Effector CD8-positive, alpha-beta T cell (primary cell): Measurements from ENCODE around the gene VGLL4.
"Not testable (repeated sequence)": the region's sequence is repeated elsewhere in the genome, so short reads cannot be mapped to it uniquely, and the experiment has no call there.

Source experiments
- DNase-seq: peaks from one replicate; lab custom pipeline; 2025; lab: John Stamatoyannopoulos, UW

Gene VGLL4

DNA sequence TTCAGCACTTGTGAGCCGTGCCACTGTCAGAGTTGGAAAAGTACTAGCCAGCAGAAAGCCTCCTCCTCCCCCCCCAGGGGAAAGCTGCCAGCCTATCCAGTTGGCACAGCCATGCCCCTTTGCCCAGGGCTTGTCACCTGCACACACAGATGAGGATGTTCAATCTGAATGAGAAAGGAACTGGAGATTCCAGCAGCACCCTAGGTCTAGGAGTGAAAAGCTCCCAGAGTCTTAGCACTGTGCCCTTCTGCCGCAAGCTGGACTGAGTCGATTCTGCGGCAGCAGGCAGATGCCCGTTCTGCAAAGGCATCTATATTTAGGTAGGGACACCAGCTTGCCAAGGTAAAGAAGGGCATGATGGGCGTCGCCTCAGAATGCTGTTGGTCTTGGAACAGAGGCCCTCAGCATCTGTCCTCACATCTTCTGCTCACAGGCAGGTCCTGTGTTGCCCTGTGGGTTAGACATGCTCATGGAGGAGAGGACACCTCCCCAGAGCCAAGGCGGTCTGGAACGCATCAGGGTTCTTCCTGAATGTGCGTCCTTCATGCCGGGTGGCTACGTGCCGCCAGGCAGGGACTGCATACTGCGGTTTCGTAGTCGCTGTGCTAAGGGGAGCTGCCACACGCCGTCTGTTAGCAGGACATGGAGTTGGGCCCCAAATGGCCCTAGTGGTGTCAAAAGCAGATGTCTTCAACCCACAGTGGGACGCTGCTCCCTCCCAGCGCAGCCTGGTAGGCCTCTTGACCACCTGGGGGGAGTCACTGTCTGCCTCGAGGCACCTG is 109.5 kb downstream of the VGLL4 start:
- DNase-seq, result no peak

GRCh38 chr3:11532931-11533391 is 110.8 kb downstream of the VGLL4 start:
- no peak for DNase-seq

DNA sequence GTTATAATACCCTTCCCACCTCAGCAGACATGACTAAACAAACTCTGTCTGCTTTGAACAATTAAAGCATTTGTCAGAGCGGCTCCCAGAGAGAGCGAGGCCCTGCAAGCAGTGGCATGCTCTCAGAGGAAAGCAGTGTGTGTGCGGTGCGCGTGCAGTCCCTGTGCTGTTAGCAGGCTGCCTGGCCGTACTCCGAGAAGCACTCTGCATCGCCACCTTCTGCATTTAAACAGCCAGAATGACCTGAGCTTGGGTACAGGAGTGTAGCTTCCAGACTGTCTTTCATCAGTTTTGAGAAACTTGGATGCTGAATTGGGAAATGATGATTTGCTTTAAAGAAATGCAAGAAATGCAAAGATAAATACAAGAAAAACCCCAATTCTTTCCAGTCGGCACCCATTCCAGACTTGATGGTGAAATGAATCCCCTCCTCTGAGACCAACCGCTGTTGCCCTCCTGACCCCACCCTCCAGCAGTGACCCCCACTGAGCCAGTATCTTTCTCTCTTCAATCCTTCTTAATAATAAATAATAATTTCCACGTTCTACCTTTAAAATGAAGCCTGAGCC is 113.5 kb downstream of the VGLL4 start:
- no peak for DNase-seq

DNA sequence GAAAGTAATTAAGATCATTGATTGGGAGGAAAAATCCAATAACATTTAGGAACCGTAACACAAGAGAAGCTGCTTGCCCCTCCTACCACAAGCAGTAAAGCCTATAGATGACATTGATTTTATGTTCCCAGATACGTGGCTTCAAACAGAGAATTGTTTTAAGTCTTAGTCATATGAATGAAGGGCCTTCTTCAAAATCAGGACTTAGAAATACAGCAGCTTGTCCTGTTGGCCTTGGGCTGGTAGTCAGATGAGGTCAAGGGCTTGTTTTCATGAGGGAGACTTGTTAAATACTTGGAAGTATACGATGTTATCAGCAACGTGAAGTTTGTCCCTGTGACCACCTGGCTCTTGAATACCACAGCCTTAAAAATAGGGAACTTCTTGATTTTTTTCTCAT is 114.4 kb downstream of the VGLL4 start:
- DNase-seq, result no peak

DNA sequence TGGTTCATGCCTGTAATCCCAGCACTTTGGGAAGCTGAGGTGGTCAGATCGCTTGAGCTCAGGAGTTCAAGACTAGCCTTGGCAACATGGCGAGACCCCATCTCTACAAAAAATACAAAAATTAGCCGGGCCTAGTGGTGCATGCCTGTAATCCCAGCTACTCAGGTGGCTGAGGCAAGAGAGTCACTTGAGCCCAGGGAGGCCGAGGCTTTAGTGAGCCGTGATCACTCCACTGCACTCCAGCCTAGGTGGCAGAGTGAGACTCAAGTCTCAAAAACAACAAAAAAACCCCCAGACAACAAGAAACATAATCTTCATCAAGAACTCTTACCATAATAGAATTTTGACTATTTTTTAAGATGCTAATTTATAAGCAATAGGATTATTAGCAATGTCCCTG is 117.6 kb downstream of the VGLL4 start:
- DNase-seq, result not testable (repeated sequence)

DNA sequence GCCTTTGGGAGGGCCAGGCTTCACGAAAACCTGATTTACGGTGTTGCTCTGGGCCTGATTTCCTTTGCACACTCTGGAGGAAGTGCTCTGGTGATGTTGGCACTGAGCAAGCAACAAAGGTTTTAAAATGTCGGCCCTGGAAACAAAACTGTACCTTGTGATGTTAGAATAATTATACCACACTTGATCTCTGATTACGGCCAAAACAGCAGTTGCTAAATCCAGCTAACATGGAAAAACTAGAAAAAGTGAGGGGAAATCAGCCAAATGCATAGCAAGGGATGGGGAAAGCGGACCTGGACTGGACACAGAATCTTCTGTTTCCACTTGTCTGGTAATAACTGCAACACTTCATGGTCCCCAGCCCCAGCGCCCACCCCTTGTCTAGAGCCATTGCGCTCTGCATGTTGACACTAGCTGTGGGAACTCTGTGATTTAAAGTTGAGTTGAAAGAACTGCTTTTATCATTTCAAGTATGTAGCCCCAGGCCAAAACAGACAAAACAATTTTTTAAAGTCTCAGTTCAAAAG is 120.1 kb downstream of the VGLL4 start:
- no peak for DNase-seq

DNA sequence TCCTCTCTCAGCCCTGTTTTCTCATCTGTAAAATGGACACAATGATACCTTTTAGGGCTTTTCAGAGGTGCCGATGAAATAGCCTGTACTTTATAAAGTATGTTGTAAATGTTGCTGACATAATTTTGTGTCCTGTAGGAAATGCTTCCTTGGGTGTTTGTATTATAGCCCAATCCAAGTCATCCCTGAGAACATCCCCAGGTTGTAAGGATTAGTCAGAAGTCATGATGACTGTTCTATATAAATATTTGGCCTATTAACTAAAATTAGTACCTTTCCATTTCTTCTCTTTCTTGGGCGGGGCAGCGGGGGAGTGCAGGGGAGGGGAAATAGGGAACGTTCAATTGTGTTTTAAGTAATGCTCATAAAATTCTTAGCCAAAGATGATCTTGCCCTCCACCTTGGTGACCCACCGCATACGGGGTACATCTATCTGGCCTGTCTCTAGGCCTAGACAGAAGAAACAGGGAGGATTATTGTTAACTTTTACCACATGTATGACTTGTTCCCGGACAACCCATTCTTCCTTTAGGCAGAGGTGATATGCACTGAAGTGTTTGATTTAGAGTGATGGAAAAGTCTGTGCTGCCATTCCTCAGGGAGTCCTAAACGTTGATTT is 120.7 kb downstream of the VGLL4 start:
- DNase-seq, result no peak

DNA sequence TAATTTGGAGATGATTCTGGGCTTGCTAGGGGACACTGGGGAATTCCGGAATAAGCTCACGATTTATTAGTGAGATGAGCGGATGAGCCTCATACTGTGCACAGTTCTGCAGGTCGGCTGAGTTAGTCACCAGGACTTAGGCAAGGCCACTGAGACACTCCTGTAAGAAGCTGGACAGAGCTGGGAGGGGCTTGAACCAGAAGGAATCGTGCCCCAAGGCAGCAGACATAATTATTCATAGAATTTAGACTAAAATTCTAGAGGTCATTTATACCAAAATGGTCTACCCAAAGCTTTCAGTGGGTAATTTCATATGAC is 121.4 kb downstream of the VGLL4 start:
- no peak for DNase-seq

DNA sequence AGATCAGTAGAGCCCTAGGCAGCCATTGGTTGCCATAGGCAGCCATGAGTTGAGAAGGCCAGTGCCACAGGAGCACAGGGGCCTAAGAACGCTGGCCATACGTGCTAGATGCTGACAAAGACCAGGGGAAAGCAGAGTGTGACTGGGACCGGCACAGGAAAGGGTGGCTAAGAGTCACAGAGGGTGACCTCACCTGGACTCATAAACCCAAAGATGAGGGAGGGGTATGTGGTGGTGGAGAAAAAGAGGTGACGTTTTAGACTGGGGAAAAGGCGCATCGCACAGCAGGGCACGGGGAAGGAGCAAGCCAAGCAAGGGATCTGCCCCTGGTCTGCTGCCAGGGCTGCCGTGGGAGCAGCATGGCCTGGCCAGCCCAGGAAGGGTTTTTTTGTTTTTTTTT is 122.5 kb downstream of the VGLL4 start:
- DNase-seq, result no peak

- DNase-seq, result no peak
Measured at GRCh38 chr3:11517601-11518000, 126.1 kb downstream of the VGLL4 start.

GRCh38 chr3:11514191-11514821 is 129.4 kb downstream of the VGLL4 start:
- no peak for DNase-seq

- no peak for DNase-seq
Measured at GRCh38 chr3:11513817-11514135, 129.9 kb downstream of the VGLL4 start.

DNA sequence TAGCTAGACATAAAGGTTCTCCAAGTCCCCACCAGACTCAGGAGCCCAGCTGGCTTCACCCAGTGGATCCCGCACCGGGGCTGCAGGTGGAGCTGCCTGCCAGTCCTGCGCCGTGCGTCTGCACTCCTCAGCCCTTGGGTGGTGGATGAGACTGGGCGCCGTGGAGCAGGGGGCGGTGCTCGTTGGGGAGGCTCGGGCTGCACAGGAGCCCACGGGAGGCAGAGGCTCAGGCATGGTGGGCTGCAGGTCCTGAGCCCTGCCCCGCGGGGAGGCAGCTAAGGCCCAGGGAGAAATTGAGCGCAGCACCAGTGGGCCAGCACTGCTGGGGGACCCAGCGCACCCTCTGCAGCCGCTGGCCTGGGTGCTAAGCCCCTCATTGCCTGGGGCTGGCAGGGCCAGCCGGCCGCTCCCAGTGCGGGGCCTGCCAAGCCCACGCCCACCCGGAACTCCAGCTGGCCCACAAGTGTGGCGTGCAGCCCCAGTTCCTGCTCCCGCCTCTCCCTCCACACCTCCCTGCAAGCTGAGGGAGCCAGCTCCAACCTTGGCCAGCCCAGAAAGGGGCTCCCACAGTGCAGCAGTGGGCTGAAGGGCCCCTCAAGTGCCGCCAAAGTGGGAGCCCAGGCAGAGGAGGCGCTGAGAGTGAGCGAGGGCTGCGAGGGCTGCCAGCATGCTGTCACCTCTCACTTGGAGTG is 130.4 kb downstream of the VGLL4 start:
- not testable (repeated sequence) for DNase-seq

- DNase-seq, result not testable (repeated sequence)
Measured at GRCh38 chr3:11511606-11512005, 132.1 kb downstream of the VGLL4 start.

GRCh38 chr3:11510356-11510755 is 133.4 kb downstream of the VGLL4 start:
- DNase-seq, result no peak

DNA sequence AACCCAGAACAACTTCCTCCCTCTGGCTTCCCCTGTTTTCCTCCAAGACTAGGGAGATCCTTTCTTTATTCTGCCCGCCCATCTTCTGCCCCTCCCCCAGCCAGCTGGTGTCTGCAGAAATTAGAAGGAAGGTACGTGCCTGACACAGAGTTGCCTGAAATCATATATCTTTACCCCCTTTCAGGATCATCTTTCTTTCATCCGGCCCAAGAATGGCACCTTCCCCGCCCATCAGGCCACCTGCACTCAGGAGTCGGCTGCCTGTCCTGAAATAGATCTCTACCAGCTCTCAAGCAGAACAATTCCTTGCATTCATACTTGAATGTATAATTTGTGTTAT is 133.7 kb downstream of the VGLL4 start:
- no peak for DNase-seq

DNA sequence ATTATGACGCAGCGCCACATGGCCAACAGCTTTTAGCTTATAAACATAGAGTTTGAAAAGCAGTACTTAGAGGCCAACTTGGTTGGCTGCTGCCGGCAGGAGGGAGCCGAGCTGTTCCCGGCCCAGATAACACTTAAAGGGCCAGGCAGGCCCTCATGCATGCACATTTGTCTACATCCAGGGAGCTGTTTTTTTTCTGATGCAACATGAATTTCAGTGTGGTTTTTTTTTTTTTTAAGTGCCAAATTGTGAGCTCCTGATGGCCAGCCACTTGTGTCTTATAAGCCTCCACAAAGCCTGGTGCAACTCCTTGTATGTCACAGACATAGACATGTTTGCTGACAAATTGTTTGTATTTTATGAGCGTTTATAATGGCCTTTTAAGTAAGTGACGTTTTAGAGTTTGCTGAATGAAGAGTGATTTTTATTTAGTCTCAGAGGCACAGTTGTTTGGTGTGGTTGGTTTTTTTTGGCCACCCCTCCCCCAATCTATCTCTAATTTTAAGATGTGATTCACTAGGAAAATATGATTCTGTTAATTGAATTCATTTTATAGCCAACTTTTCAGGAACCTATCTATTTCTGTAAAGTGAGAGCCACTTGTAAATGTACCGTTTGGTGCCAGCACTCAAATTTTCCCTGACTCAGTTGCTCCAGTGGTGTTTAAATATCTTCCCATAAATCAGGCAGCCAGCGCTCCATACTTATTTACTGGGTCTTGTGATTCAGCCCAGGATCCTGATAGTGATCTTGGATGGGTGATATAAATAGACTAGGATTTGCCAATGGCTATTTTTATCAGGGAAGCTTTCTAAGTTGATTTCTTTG is 134.3 kb downstream of the VGLL4 start:
- DNase-seq, result no peak

- DNase-seq, result no peak
Measured at GRCh38 chr3:11508346-11509172, 135.2 kb downstream of the VGLL4 start.

GRCh38 chr3:11507719-11508118 is 136.0 kb downstream of the VGLL4 start:
- no peak for DNase-seq
